Right atrium auricular region (tissue), 2 donors: ENCODE data around the gene CHRNG. TPM values are rescaled to one million over a fixed set of nuclear protein-coding genes. Genes with fewer than 3 reads are reported as not detected.

Experiments
- DNase-seq: peaks from one replicate; pipeline ENCODE4 v3.0.0-alpha.2; 2019; ENCODE audit warnings: low spot score
- H3K27ac ChIP-seq, 2 donors: fragments of 200-600 bp; sonication (generic); 1 replicate in 1 of 2; 2 replicates in 1 of 2; pipeline ENCODE4 v1.5.1; 2016 to 2019
- H3K27me3 ChIP-seq, 2 donors: fragments of 200-600 bp; sonication (generic); one replicate each; pipeline versions ENCODE4 v1.5.1 to v1.6.0; 2017 to 2019
- H3K36me3 ChIP-seq: fragments of 200-600 bp; sonication (generic); one replicate; pipeline ENCODE4 v1.5.1; 2016
- H3K4me1 ChIP-seq, 2 donors: fragments of 200-600 bp; sonication (generic); one replicate each; pipeline versions ENCODE4 v1.5.1 to v1.6.0; 2017 to 2019
- H3K4me3 ChIP-seq, 2 donors: fragments of 200-600 bp; sonication (generic); 1 replicate in 1 of 2; 2 replicates in 1 of 2; pipeline ENCODE4 v1.5.1; 2017 to 2019; ENCODE audit warnings: mild to moderate bottlenecking in 1 of 2, moderate library complexity in 1 of 2
- H3K9me3 ChIP-seq, 2 donors: fragments of 200-600 bp; sonication (generic); one replicate each; pipeline ENCODE4 v1.5.1; 2019
- CTCF ChIP-seq, 2 donors: fragments of 200-600 bp; sonication (generic); IDR thresholded peaks; one replicate each; pipeline ENCODE4 v1.5.1; 2019; ENCODE audit warnings: antibody characterized with exemption in 2 of 2
- total RNA-seq, 2 donors: library from RNA; depleted of rRNA; stranded (reverse); fragments of >200 nt; gene quantifications; one replicate each; pipeline ENCODE4 v1.1.0, GENCODE V29; 2016

CHRNG gene
- total RNA-seq, 2 donors from 2014 or later = not detected

DNA sequence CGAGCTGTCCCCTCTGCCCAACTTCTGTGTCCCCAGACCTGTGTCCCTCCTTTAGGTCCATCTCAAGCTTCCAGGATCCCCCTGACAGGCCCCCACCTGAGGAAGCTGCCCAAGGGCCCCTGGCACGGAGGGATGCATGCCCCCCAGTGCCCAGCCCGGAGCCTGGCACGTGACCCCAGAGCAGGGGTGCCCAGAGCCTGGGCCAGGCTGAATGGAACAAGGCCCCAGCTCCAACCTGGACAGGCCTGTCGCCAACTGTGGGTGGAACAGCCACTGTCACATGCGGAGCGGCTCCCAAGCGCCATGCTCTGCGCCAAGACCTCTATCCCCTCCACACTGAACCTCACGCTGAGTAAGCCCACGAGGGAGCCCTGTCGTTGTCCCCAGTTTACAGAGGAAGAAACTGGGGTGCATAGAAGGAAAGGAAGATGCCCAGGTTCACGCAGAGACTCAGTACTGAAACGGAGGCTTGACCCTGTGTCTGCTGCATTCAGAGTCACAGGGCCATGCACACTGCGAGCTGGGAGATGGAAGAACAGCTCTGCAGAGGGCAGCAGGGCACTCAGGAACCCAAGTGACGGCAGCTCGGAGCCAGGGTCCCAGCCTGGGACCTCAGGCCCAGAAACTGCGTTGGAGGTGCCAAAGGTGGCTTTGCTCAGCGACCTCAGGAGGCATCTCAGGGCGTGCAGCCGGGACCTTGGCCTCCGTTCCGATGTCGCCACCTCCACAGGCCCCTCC is 46.4 kb upstream of the CHRNG start:
- no peak for TF ChIP-seq CTCF (IDR thresholded peaks at IDR 0.05)
- no peak overlapping the region for H3K4me3 ChIP-seq
- no peaks in the 10 kb centered on the region for H3K4me1 ChIP-seq
- H3K9me3 ChIP-seq = no peaks in the 10 kb centered on the region
- H3K27ac ChIP-seq = no peak overlapping the region
- no peaks in the 10 kb centered on the region for H3K27me3 ChIP-seq
- H3K36me3 ChIP-seq = no peaks in the 10 kb centered on the region
- no peak for DNase-seq

- no peaks in the 10 kb centered on the region for H3K4me1 ChIP-seq
- no peak overlapping the region for H3K27ac ChIP-seq
- H3K4me3 ChIP-seq = no peak overlapping the region
- no peaks in the 10 kb centered on the region for H3K9me3 ChIP-seq
- H3K27me3 ChIP-seq = no peaks in the 10 kb centered on the region
- no peak for DNase-seq
- TF ChIP-seq CTCF (IDR thresholded peaks at IDR 0.05) = no peak
- H3K36me3 ChIP-seq = no peaks in the 10 kb centered on the region
Measured at GRCh38 chr2:232493701-232494474, 45.6 kb upstream of the CHRNG start.

GRCh38 chr2:232494542-232494941 is 45.0 kb upstream of the CHRNG start:
- Histone ChIP-seq H3K4me1 (no peaks in the 10 kb centered on the region), H3K36me3 (no peaks in the 10 kb centered on the region), H3K27ac (no peak overlapping the region), H3K4me3 (no peak overlapping the region), H3K27me3 (no peaks in the 10 kb centered on the region), H3K9me3 (no peaks in the 10 kb centered on the region)
- TF ChIP-seq CTCF (IDR thresholded peaks at IDR 0.05) = no peak
- no peak for DNase-seq

DNA sequence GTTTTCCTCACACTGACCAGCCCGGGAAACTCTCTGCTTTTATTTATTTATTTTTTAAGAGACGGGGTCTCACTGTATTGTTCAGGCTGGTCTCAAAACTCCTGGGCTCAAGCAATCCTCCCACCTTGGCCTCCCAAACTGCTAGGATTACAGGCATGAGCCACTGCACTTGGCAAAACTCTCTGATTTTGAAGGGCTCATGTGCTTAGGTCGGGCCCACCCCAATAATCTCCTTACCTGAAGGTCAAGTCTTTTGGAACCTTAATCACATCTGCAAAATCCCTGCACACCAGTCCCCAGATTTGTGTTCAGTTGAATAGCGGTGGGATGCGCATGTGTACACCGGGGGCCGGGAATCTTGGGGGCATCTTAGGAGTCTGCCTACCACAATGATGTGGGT is 44.2 kb upstream of the CHRNG start:
- no peak for DNase-seq
- TF ChIP-seq CTCF (IDR thresholded peaks at IDR 0.05) = no peak
- Histone ChIP-seq H3K36me3 (no peaks in the 10 kb centered on the region), H3K9me3 (no peaks in the 10 kb centered on the region), H3K4me3 (no peak overlapping the region), H3K27me3 (no peaks in the 10 kb centered on the region), H3K27ac (no peak overlapping the region), H3K4me1 (no peaks in the 10 kb centered on the region)

- Histone ChIP-seq H3K36me3 (no peaks in the 10 kb centered on the region), H3K4me3 (no peak overlapping the region), H3K4me1 (peaks cover 0 to 3% of the 10 kb centered on the region in 2 donors), H3K27ac (no peak overlapping the region), H3K9me3 (no peaks in the 10 kb centered on the region), H3K27me3 (no peaks in the 10 kb centered on the region)
- TF ChIP-seq CTCF (IDR thresholded peaks at IDR 0.05) = no peak
- DNase-seq = no peak
Measured at GRCh38 chr2:232496501-232497270, 42.8 kb upstream of the CHRNG start.
